Superior temporal gyrus (tissue), 1 donor: Measurements from ENCODE around the gene VWC2L.
A peak's percentile ranks its signal among the peaks of the same experiment; 100 is the strongest.

Experiments
- DNase-seq: peaks from one replicate; pipeline ENCODE4 v3.0.0-alpha.2; 2016; ENCODE audit errors: extremely low spot score

Gene VWC2L

GRCh38 chr2:214410918-214411554 is at the start of gene VWC2L:
Gene VWC2L (plus strand): TSS chr2:214411054. CDS start chr2:214414194, 3,140 bp downstream.
- DNase-seq: peak; percentile 94

GRCh38 chr2:214361116-214361515 is 49.7 kb upstream of the VWC2L start:
- no peak for DNase-seq

DNA sequence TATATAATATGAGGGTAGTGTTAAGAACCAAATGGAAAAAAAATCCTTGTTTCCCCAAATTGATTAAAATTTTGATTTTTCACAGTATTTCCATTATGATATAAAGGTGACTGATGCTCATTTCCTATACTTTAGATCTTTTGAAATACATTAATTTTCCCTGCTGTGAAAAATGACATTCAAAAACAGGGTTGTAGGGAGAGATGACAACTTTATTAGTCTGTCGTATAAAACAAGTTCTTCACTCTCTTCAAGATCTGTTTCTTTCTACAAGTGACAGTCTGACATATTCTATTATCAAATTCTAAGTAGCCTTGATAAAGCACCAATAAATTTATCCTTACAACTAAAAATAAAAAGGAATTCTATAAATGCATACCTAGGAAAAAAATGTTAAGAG is 45.3 kb upstream of the VWC2L start:
- DNase-seq: no peak

DNA sequence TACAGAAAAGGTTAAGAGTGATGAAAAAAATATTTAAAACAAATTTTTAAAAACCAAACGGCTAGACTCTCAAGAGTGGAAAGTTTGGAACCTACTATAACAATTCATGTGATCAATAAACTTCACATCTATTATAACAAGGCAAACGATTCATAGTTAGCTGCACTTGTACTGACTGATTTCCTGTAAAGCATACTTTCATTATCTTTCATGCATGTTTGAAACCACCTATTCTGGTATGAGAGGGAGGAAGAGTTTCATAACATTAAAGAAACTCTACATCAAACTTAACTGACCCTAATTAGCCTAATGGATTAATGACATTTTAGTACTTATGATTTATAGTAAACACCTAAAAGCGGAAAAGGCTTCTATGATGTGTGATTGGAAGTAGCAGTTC is 43.7 kb upstream of the VWC2L start:
- no peak for DNase-seq

GRCh38 chr2:214376618-214377285 is 34.1 kb upstream of the VWC2L start:
- no peak for DNase-seq

DNA sequence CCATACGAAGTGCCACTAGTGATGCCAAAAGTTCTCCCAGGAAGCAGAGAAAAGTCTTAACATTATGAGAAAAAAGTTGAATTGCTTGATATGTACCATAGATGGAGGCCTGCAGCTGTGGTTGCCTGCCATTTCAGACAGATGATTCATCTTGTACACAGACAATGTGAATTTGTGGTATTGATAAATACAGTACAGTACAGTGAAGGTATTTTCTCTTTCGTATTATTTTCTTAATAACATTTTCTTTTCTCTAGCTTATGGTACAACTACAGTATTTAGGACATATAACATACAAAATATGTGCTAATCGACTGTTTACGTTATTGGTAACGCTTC is 33.6 kb upstream of the VWC2L start:
- no peak for DNase-seq

DNA sequence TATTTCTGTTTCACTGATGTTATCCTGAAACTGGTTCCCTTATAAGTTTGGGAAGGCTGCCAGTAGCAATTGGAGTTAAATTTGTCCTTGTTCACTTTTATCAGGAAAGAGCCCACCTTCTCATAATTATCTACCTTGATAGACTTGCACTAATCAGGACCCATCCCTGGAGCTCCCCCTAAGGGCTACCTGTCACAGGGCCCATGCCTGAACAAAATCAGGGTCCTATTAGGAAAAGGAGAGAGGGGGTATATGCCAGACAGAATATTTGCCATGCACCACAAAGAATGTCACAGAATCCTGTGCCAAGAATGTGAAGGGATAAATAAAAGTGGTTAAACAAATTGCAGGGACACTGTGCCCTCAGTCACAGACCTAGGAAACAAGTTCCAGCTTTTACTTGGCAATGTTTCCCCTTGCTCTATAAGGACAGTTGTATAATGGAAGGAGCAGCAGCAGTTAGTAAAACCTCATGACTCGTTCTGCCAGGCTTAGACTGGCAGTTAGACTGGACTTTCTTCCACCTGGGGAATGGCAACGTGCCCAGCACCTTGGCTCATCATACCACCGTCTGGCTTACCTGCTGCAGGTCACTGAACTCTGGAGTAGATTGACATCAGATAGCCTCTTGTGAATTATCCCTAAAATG is 32.3 kb upstream of the VWC2L start:
- no peak for DNase-seq

DNA sequence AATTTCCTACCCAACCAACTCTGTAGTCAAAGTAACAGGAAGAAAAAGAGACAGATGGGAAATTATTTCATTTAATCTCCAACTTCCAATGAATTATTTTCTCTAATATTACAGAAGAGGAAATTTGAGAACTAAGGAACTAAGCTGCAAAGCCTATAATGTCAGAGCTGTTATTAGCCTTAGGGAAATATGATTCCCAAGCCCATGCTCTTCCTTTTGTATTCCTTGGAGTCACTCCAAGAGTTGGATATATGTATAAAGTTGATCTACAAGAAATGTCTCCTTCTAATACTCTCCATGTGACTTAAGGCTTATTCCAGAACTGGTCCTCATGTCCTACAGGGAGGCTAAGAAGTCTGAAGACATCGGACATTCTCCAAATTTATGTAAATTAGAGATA is 31.6 kb upstream of the VWC2L start:
- no peak for DNase-seq

DNA sequence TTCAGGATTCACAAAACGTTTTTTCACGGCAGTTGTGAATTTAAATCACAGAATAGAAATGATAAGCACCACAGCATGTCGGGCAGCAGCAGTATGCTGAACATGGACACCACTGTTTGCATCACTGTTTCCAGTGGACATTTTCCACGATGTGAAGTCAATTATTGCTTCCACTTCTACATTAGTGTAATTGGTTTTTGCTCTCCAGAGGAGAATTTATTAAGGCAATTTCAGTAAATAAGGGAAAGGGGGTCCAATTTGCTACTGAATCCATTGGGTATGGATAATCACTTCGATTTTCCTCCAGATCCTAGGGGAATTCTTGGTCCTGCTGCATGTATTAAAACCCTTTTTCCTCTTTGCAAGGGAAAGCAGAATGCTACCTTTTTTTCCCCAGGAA is 30.2 kb upstream of the VWC2L start:
- no peak for DNase-seq

GRCh38 chr2:214382229-214382628 is 28.6 kb upstream of the VWC2L start:
- no peak for DNase-seq

DNA sequence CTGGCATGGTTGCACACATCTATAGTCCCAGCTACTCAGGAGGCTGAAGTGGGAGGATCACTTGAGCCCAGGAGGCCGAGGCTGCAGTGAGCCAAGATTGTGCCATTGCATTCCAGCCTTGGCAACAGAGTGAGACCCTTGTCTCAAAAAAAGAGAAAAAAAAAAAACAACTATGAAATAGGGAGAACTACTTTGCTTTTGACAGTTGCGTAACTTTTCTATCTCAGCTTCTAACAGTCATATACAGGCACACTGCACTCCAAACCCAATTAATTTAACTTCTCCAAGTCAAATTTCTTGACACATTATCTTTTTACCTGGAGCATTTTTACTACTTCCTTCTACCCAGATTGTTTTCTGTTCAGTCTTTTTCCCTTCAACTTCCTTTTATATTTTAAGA is 24.1 kb upstream of the VWC2L start:
- DNase-seq: no peak

- DNase-seq: no peak
Observed at GRCh38 chr2:214389334-214389733, 21.5 kb upstream of the VWC2L start.

DNA sequence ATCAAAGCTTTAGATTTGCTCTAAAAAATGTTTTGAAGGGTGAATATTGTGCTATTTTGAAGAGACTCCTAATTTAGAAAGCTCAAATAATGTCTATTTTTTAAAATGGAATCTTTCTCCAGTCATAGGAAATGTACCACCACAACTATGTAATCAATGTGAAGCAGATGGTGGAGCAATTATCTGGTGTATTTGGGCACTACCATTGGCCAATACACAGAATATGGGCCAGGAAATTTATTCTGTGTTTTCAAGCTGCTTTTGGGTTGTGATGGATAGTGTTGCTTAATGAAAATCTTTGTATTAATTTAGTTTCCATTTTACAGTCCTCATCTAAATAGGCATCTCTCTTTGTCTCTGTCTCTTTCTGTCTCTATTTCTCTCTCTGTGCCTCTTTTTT is 17.1 kb upstream of the VWC2L start:
- DNase-seq: no peak

GRCh38 chr2:214395040-214395439 is 15.8 kb upstream of the VWC2L start:
- no peak for DNase-seq

DNA sequence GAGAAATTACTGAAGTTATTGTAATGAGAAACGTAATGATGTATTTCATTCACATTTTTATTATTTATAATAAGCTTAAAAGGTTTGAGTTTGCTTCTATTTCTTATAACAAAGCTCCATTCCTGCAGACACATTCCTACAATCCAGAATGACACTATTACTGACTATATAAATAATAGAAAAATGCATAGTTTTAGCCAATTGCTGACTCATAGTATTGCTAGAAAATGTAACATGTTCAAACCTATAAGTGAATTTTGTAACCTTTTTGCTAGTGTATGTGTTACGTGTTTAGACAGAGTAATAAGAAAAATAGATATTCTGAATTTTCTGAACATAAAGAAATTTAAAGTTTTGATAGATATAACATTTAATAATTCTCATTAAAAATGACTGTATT is 9.3 kb upstream of the VWC2L start:
- DNase-seq: no peak

DNA sequence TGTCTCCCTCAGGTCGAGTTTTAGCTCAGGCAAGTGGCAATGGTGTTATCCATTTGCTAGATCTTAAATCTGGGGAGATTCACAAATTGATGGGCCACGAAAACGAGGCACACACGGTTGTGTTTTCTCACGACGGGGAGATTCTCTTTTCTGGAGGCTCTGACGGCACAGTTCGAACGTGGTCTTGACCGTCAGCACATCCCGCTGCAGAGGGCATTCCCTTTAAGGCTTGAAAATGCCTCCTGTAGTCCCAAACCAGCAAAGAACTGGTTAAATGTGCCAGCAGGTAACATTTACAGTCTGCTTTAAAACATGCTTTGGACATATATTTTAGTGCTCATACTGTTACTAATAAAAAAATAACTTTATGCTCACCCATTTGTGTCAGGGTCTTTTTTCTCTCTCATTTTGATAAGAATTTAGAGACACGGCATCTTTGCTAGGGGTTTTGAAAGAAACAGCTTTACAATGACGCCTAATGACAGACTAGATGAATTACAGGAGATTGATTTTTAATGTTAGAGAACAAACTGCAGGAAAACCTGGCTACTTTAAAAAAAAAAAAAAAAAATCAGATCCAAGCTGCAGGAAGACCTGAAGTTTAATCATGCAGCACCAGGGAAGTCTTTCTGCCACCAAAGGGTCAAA is 602 bp upstream of the VWC2L start:
- peak; percentile 76 for DNase-seq

DNA sequence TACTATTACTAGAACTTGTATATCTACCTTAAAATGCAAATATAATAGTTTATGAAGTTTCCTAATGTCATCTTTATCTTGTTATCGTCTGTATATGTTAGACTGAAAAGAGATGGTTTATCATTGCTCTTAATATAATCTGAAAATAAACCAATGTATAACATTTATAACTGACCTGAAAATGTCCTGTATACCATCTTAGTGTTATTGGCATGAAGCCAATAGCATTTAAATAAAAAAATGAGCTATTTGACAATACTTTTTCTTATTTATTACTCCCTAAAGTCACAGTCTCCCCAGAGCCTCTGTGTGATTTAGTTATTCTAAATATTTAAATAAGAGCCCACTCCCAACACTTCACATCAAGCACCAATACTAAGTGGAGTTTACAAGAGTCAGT is 1.8 kb downstream of the VWC2L start:
- DNase-seq: no peak

DNA sequence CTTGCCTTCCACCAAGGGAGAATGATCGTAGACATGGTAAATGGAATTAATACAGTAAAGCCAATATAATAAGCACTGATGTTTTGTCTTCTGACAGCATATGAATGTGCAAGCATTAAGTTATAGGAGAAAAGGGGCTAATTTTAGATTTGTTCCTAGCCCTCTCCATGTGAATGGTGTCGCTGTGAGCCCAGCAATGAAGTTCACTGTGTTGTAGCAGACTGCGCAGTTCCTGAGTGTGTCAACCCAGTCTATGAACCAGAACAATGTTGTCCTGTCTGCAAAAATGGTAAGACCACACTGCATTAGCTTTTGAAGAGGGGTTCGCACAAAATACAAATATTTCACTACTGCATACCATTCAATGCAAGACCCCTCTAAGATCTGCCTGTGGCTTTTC is 25.6 kb downstream of the VWC2L start:
- no peak for DNase-seq

- DNase-seq: no peak
Observed at GRCh38 chr2:214450118-214450894, 39.5 kb downstream of the VWC2L start.

DNA sequence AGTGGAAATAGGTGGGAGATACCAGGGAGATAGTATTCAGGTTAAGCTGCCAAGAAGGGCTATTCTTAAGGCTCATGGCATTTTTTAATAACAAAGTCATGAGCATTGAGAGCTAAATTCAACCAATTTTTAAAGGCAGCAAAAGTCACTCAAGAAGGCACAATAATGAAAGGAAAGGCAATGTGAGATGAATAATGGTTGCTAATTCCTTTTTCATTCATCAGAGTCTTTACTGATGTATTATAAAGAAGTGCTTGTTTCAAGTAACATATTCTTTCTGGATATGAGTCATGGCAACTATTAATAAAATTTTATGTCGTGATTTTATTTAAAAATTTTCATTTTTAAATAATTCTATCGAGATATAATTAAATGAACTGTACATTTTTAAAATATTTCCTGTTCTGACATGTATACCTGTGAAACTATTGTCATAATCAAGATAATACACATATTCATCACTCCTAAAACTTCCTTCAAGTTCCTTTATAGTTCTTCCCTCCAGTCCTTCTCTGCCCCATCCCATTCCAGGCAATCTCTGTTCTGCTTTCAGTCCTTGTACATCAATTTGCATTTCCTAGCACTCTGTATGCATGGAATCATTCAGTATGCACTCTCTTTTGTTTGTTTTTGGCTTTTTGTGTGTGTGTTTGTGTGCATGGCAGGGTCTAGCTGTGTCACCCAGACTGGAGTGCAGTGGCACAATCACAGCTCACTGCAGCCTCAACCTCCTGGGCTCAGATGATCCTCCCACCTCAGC is 40.8 kb downstream of the VWC2L start:
- no peak for DNase-seq

- no peak for DNase-seq
Observed at GRCh38 chr2:214465363-214466146, 54.7 kb downstream of the VWC2L start.
